Measurements from ENCODE around the gene CPNE4. TPM values are rescaled to one million over a fixed set of nuclear protein-coding genes. Genes with fewer than 3 reads are reported as not detected.

Gene CPNE4
- total RNA-seq, 1 donor from 2014 or later: not detected

DNA sequence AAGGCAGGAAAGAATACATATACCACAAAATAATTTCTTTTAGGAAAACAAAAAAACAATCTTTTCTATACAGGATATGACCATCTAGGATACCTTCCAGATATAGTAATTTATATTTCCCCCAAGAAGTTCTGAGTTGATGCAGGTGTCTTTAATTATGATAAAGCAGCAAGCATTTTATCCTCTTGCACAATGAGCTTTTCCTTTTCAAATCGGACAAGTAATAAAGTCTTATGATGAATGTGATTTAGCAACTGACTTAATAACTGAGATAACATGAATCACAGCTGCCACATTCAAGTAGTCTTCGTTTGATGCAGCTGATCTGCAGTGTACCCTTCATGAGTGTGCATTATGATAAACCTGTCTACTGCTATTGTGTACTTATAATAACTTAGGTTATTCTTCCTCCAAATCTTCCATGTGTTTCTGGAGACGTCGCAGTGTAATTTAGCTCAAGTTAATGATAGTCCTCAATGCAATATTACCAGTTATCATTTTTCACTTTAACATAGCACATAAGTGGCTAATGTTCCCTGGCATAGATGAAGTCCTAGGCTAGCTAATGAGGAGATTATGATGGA, 271.7 kb downstream of the CPNE4 start:
- H3K36me3 Mint-ChIP-seq (ENCODE audit: low read depth): no peaks in the 10 kb centered on the region
- H3K4me1 Mint-ChIP-seq (ENCODE audit: low read depth): no peaks in the 10 kb centered on the region
- no peak overlapping the region for H3K27ac Mint-ChIP-seq (ENCODE audit: unreplicated experiment)
- peaks cover 3% of the 10 kb centered on the region for H3K9me3 Mint-ChIP-seq (ENCODE audit: low read depth)
- DNase-seq (ENCODE audit: low spot score): no peak
- TF ChIP-seq, protein P1, sequence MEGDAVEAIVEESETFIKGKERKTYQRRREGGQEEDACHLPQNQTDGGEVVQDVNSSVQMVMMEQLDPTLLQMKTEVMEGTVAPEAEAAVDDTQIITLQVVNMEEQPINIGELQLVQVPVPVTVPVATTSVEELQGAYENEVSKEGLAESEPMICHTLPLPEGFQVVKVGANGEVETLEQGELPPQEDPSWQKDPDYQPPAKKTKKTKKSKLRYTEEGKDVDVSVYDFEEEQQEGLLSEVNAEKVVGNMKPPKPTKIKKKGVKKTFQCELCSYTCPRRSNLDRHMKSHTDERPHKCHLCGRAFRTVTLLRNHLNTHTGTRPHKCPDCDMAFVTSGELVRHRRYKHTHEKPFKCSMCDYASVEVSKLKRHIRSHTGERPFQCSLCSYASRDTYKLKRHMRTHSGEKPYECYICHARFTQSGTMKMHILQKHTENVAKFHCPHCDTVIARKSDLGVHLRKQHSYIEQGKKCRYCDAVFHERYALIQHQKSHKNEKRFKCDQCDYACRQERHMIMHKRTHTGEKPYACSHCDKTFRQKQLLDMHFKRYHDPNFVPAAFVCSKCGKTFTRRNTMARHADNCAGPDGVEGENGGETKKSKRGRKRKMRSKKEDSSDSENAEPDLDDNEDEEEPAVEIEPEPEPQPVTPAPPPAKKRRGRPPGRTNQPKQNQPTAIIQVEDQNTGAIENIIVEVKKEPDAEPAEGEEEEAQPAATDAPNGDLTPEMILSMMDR (IDR thresholded peaks at IDR 0.05): no peak
- H3K27me3 Mint-ChIP-seq (ENCODE audit: low read depth): peaks cover 16% of the 10 kb centered on the region
- no peak overlapping the region for H3K4me3 Mint-ChIP-seq (ENCODE audit: unreplicated experiment)

DNA sequence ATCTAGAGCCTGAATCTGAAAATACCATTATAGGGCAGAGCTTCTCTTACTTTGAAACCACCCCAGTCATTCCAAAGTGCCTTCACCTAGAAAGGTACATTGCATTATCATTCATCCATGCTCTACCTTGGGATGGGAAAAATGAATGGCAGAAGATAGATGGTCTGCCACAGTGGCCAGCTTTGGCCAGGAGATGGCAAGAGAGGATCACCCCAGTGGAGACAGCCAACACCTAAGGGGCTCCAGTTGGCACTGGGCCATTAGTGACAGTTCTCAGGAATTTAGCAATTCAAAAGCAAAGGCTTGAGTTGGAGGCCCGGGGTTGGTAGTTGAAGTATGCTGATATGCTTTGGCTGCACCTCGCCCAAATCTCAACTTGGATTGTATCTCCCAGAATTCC, 278.4 kb downstream of the CPNE4 start:
- H3K4me1 Mint-ChIP-seq (ENCODE audit: low read depth): no peaks in the 10 kb centered on the region
- H3K36me3 Mint-ChIP-seq (ENCODE audit: low read depth): no peaks in the 10 kb centered on the region
- TF ChIP-seq, protein P1 (IDR thresholded peaks at IDR 0.05): no peak
- peaks cover 5% of the 10 kb centered on the region for H3K9me3 Mint-ChIP-seq (ENCODE audit: low read depth)
- no peak overlapping the region for H3K27ac Mint-ChIP-seq (ENCODE audit: unreplicated experiment)
- no peak overlapping the region for H3K4me3 Mint-ChIP-seq (ENCODE audit: unreplicated experiment)
- H3K27me3 Mint-ChIP-seq (ENCODE audit: low read depth): peaks cover 4% of the 10 kb centered on the region
- DNase-seq (ENCODE audit: low spot score): no peak

DNA sequence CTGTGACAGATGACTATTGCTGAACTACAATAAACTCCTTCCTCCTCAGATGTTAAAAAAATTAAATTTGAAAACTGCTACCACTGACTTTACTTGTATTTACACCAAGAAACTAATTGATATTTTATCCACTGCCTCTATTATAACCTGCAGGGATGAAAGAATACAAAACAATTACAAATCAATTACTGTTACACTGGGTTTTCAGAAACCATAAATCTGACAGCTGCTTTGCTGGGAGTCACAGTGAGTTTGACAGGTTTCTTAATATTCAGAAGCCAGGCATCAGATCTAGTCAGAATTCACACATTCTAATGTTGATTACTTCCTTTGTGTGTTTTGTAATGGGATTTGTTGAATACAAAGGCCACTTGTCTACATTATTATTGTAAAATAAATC, 279.4 kb downstream of the CPNE4 start:
- Mint-ChIP-seq H3K27ac (ENCODE audit: unreplicated experiment) (no peak overlapping the region), H3K27me3 (ENCODE audit: low read depth) (peaks cover 2% of the 10 kb centered on the region), H3K4me1 (ENCODE audit: low read depth) (no peaks in the 10 kb centered on the region), H3K9me3 (ENCODE audit: low read depth) (peaks cover 5% of the 10 kb centered on the region), H3K36me3 (ENCODE audit: low read depth) (no peaks in the 10 kb centered on the region), H3K4me3 (ENCODE audit: unreplicated experiment) (no peak overlapping the region)
- TF ChIP-seq, protein P1 (IDR thresholded peaks at IDR 0.05): no peak
- DNase-seq (ENCODE audit: low spot score): no peak

DNA sequence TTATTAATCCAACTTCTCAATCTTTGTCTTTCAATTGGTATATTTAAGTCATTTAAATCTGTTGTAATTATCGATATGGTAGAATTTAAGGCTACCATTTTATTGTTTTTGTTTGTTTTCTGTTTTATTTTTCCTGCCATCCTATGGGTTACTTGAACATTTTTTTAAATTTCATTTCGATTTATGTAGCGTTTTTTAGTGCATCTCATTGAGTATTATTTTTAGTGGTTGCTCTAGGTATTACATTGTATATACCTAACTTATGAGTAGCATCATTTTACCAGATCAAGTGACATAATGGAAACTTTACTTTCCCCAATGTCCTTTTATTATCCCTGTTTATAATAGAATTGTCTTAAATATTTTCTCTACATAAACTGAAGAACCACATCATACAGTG, 284.6 kb downstream of the CPNE4 start:
- Mint-ChIP-seq H3K27ac (ENCODE audit: unreplicated experiment) (no peak overlapping the region), H3K36me3 (ENCODE audit: low read depth) (no peaks in the 10 kb centered on the region), H3K4me1 (ENCODE audit: low read depth) (no peaks in the 10 kb centered on the region), H3K27me3 (ENCODE audit: low read depth) (peaks cover 17% of the 10 kb centered on the region), H3K4me3 (ENCODE audit: unreplicated experiment) (no peak overlapping the region), H3K9me3 (ENCODE audit: low read depth) (no peaks in the 10 kb centered on the region)
- TF ChIP-seq, protein P1 (IDR thresholded peaks at IDR 0.05): no peak
- no peak for DNase-seq (ENCODE audit: low spot score)

DNA sequence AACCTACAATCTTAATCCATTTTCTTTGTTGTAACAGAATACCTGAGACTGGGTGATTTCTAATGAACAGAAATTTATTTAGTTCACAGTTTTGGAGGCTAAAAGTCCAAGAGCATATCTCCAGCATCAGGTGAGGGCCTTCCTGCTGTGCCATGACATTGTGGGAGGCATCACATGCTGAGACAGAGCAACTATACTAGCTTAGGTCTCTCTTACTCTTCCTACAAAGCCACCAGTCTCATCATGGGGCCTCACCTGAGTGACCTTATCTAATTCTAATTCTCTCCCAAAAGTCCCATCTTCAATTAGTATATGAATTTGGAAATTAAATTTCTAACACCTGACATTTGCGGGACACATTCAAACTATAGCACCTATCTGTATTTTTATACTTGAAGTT, 285.0 kb downstream of the CPNE4 start:
- Mint-ChIP-seq H3K27ac (ENCODE audit: unreplicated experiment) (no peak overlapping the region), H3K4me3 (ENCODE audit: unreplicated experiment) (no peak overlapping the region), H3K36me3 (ENCODE audit: low read depth) (no peaks in the 10 kb centered on the region), H3K9me3 (ENCODE audit: low read depth) (no peaks in the 10 kb centered on the region), H3K4me1 (ENCODE audit: low read depth) (no peaks in the 10 kb centered on the region), H3K27me3 (ENCODE audit: low read depth) (peaks cover 20% of the 10 kb centered on the region)
- DNase-seq (ENCODE audit: low spot score): no peak
- TF ChIP-seq, protein P1 (IDR thresholded peaks at IDR 0.05): no peak
